Fibroblast of lung (primary cell): ENCODE measurements around the gene LONP1. TPM values are rescaled to one million over a fixed set of nuclear protein-coding genes. Genes with fewer than 3 reads are reported as not detected.

Experiments
- DNase-seq, 2 donors: peaks; one replicate each; pipeline versions ENCODE4 v3.0.0 to v3.0.0-alpha.2; 2010; ENCODE audit warnings: low read depth in 2 of 2
- H2AFZ ChIP-seq: 2 replicates; pipeline ENCODE4 v1.5.1; 2012; ENCODE audit warnings: low read length, control low read depth, inconsistent platforms
- H3K27ac ChIP-seq: 2 replicates; pipeline ENCODE4 v1.5.1; 2011; ENCODE audit warnings: low read length, control low read depth; ENCODE audit not compliant: insufficient read depth
- H3K27me3 ChIP-seq: 2 replicates; pipeline ENCODE4 v1.5.1; 2011; ENCODE audit warnings: mild to moderate bottlenecking, low read length; ENCODE audit not compliant: control insufficient read depth, insufficient read depth
- H3K36me3 ChIP-seq: 2 replicates; pipeline ENCODE4 v1.5.1; 2011; ENCODE audit warnings: low read length; ENCODE audit not compliant: control insufficient read depth, insufficient read depth
- H3K4me1 ChIP-seq: 2 replicates; pipeline ENCODE4 v1.5.1; 2011; ENCODE audit warnings: low read length; ENCODE audit not compliant: control insufficient read depth, insufficient read depth; ENCODE audit errors: extremely low read depth
- H3K4me2 ChIP-seq: 2 replicates; pipeline ENCODE4 v1.5.1; 2011; ENCODE audit warnings: low read length, control low read depth; ENCODE audit not compliant: insufficient read depth; ENCODE audit errors: extremely low read depth
- H3K4me3 ChIP-seq, 4 experiments: fragments of 200-600 bp in 1 of 4; sonication (generic) in 1 of 4; replicated peaks in 1 of 4; 2 replicates each; pipeline ENCODE4 v1.5.1; 2011 to 2016; ENCODE audit warnings: low read length in 4 of 4, low read depth in 3 of 4, mild to moderate bottlenecking in 3 of 4, control low read depth in 2 of 4, inconsistent platforms in 1 of 4, mixed read lengths in 1 of 4; ENCODE audit not compliant: insufficient read depth in 1 of 4; ENCODE audit errors: control extremely low read depth in 1 of 4
- H3K79me2 ChIP-seq: 2 replicates; pipeline ENCODE4 v1.5.1; 2012; ENCODE audit warnings: mild to moderate bottlenecking, low read length, inconsistent platforms; ENCODE audit not compliant: control insufficient read depth, insufficient read depth
- H3K9ac ChIP-seq: 2 replicates; pipeline ENCODE4 v1.5.1; 2011; ENCODE audit warnings: mild to moderate bottlenecking, low read length, control low read depth; ENCODE audit not compliant: insufficient read depth
- H3K9me3 ChIP-seq: 2 replicates; pipeline ENCODE4 v1.5.1; 2012; ENCODE audit warnings: low read depth, low read length; ENCODE audit not compliant: control insufficient read depth, insufficient read depth
- H4K20me1 ChIP-seq: 2 replicates; pipeline ENCODE4 v1.5.1; 2011; ENCODE audit warnings: low read length; ENCODE audit not compliant: control insufficient read depth, insufficient read depth; ENCODE audit errors: extremely low read depth
- CTCF ChIP-seq, 2 donors: IDR thresholded peaks in 1 of 2; conservative IDR thresholded peaks in 1 of 2; 1 replicate in 1 of 2; 2 replicates in 1 of 2; pipeline ENCODE4 v1.5.1; 2011 to 2012; ENCODE audit warnings: low read length in 2 of 2, control low read depth in 1 of 2, inconsistent platforms in 1 of 2, low read depth in 1 of 2, mild to moderate bottlenecking in 1 of 2
- EZH2 ChIP-seq: IDR thresholded peaks from 2 replicates; pipeline ENCODE4 v1.5.1; 2012; ENCODE audit warnings: low read length, control low read depth, mild to moderate bottlenecking; ENCODE audit errors: missing control alignments
- polyA plus RNA-seq, 2 donors: library from polyadenylated mRNA; depleted of rRNA in 1 of 2; stranded (reverse) in 1 of 2; unstranded in 1 of 2; fragments of >200 nt; gene quantifications; 2 replicates each; pipeline ENCODE4 v1.2.1, GENCODE V29; 2011 to 2012; ENCODE audit warnings: missing spikeins in 1 of 2
- total RNA-seq: library from RNA; depleted of rRNA; stranded (reverse); fragments of >200 nt; gene quantifications from 2 replicates; pipeline ENCODE4 v1.2.1, GENCODE V29; 2014

LONP1 gene
- total and polyA plus RNA-seq, 2 donors (not counting 1 experiment from before 2014, with no cell fraction given) = 29.8 to 172 TPM

- peaks cover 25% of the 10 kb centered on the region for H3K79me2 ChIP-seq
- H3K27me3 ChIP-seq = no peaks in the 10 kb centered on the region
- H3K27ac ChIP-seq = no peak overlapping the region
- peaks cover 2% of the 10 kb centered on the region for H3K4me1 ChIP-seq
- no peak for DNase-seq
- no peaks in the 10 kb centered on the region for H3K9me3 ChIP-seq
- no peaks in the 10 kb centered on the region for H4K20me1 ChIP-seq
- no peak overlapping the region for H3K9ac ChIP-seq
- no peak overlapping the region for H2AFZ ChIP-seq
- H3K4me3 ChIP-seq = no peak overlapping the region
- TF ChIP-seq CTCF (conservative IDR thresholded peaks at IDR 0.05 in 1 of 2, IDR thresholded peaks at IDR 0.05 in 1 of 2; ENCODE audit: low read depth in 1 of 2, low read length in 2 of 2) (no peak), EZH2 (no peak)
- H3K4me2 ChIP-seq = no peak overlapping the region
- H3K36me3 ChIP-seq = peaks cover 46% of the 10 kb centered on the region
Measured at GRCh38 chr19:5698635-5699422, 21.1 kb downstream of the LONP1 start.

GRCh38 chr19:5697890-5698634, 21.9 kb downstream of the LONP1 start:
- no peak overlapping the region for H2AFZ ChIP-seq
- H3K4me2 ChIP-seq = no peak overlapping the region
- TF ChIP-seq EZH2 = no peak
- no peak for TF ChIP-seq CTCF (conservative IDR thresholded peaks at IDR 0.05 in 1 of 2, IDR thresholded peaks at IDR 0.05 in 1 of 2; ENCODE audit: low read depth in 1 of 2, low read length in 2 of 2)
- no peak overlapping the region for H3K27ac ChIP-seq
- no peak overlapping the region for H3K4me3 ChIP-seq
- no peak for DNase-seq
- H3K27me3 ChIP-seq = no peaks in the 10 kb centered on the region
- H3K36me3 ChIP-seq = peaks cover 46% of the 10 kb centered on the region
- no peaks in the 10 kb centered on the region for H3K9me3 ChIP-seq
- H4K20me1 ChIP-seq = no peaks in the 10 kb centered on the region
- H3K9ac ChIP-seq = no peak overlapping the region
- H3K4me1 ChIP-seq = no peaks in the 10 kb centered on the region
- peaks cover 32% of the 10 kb centered on the region for H3K79me2 ChIP-seq

GRCh38 chr19:5697022-5697889, 22.7 kb downstream of the LONP1 start:
- no peak for TF ChIP-seq EZH2
- TF ChIP-seq CTCF (conservative IDR thresholded peaks at IDR 0.05 in 1 of 2, IDR thresholded peaks at IDR 0.05 in 1 of 2; ENCODE audit: low read depth in 1 of 2, low read length in 2 of 2) = no peak
- Histone ChIP-seq H2AFZ (no peak overlapping the region), H3K27ac (no peak overlapping the region), H3K9ac (no peak overlapping the region), H3K9me3 (no peaks in the 10 kb centered on the region), H3K4me1 (no peaks in the 10 kb centered on the region), H3K79me2 (peaks cover 40% of the 10 kb centered on the region), H4K20me1 (no peaks in the 10 kb centered on the region), H3K4me2 (no peak overlapping the region), H3K27me3 (no peaks in the 10 kb centered on the region), H3K36me3 (peaks cover 53% of the 10 kb centered on the region), H3K4me3 (no peak overlapping the region)
- DNase-seq = no peak
